B cell (primary cell): ENCODE measurements around the gene BACH2.

Source experiments
- EZH2 ChIP-seq: IDR thresholded peaks from 2 replicates; pipeline ENCODE4 v1.6.1; 2012; ENCODE audit warnings: borderline replicate concordance, low read depth, mild to moderate bottlenecking, moderate library complexity, low read length; ENCODE audit not compliant: insufficient read depth, poor library complexity, severe bottlenecking
- TF ChIP-seq, protein P1 (sequence below): fragments of 200-600 bp; IDR thresholded peaks from one replicate; pipeline ENCODE4 v1.8.0; 2022; ENCODE audit warnings: antibody characterized with exemption, mild to moderate bottlenecking

DNA sequence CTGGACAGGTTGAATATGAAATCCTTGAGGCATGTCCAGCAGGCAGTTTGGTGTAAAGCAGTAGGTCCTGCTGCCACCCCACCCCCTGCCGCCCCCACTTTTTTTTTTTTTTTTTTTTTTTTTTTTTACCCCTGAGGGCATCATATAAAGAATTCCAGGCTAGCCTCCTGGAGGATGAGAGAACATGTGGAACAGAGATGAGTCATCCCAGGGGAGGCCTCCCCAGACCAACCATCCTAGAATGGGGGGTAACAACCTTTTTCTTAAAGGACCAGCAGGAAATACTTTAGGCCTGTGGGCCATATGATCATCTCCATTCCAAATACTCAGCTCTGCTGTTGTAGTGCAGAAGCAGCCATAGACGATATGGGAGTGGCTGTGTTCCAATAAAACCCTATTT is 231.5 kb downstream of the BACH2 start:
- TF ChIP-seq, protein P1, sequence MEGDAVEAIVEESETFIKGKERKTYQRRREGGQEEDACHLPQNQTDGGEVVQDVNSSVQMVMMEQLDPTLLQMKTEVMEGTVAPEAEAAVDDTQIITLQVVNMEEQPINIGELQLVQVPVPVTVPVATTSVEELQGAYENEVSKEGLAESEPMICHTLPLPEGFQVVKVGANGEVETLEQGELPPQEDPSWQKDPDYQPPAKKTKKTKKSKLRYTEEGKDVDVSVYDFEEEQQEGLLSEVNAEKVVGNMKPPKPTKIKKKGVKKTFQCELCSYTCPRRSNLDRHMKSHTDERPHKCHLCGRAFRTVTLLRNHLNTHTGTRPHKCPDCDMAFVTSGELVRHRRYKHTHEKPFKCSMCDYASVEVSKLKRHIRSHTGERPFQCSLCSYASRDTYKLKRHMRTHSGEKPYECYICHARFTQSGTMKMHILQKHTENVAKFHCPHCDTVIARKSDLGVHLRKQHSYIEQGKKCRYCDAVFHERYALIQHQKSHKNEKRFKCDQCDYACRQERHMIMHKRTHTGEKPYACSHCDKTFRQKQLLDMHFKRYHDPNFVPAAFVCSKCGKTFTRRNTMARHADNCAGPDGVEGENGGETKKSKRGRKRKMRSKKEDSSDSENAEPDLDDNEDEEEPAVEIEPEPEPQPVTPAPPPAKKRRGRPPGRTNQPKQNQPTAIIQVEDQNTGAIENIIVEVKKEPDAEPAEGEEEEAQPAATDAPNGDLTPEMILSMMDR = no peak
- TF ChIP-seq EZH2 = no peak
